GM12878 (cell line): ENCODE data around the gene B4GALNT2. TPM values are rescaled to one million over a fixed set of nuclear protein-coding genes. Genes with fewer than 3 reads are reported as not detected.

Experiments
- ATAC-seq: fragments of 200-7000 bp; cut with Tn5 transposase; 3 replicates; pipeline ENCODE4 v1.9.1; 2020; ENCODE audit warnings: mild to moderate bottlenecking, moderate library complexity
- BruUV-seq: library from RNA; stranded (reverse); fragments of 400-500 nt; replicated peaks from 2 replicates; lab custom pipeline; 2021; lab: Mats Ljungman, UMichigan
- CTCF ChIA-PET: fragments of 300-600 bp; sonication (Branson Sonifier 250); formaldehyde crosslinking; extraction: SDS; loops from one replicate; lab custom pipeline; 2021; ENCODE audit warnings: inconsistent platforms; lab: Yijun Ruan, JAX
- POLR2A ChIA-PET: fragments of 350-600 bp; formaldehyde crosslinking; extraction: SDS; loops from one replicate; lab custom pipeline; 2021; ENCODE audit warnings: inconsistent platforms; lab: Charles Lee
- RAD21 ChIA-PET: fragments of 300-600 bp; sonication (Branson Sonifier 250); formaldehyde crosslinking; loops from one replicate; lab custom pipeline; 2023; ENCODE audit warnings: antibody characterized with exemption; ENCODE audit not compliant: unreplicated experiment; lab: Charles Lee
- SMC1A ChIA-PET: fragments of 300-600 bp; sonication (Branson Sonifier 250); formaldehyde crosslinking; loops from one replicate; lab custom pipeline; 2023; ENCODE audit not compliant: unreplicated experiment, uncharacterized antibody; lab: Charles Lee
- DNase-seq: peaks from one replicate; pipeline ENCODE4 v3.0.0-alpha.2; 2011; ENCODE audit warnings: low read depth, low spot score
- FAIRE-seq: peaks from 3 replicates; lab custom pipeline; 2011; peaks lifted over from hg19 to GRCh38; lab: Jason Lieb, UNC
- H2AFZ ChIP-seq: 2 replicates; pipeline ENCODE4 v1.6.0; 2011; ENCODE audit warnings: low read depth, low read length, control low read depth; ENCODE audit not compliant: control insufficient read depth
- H3K27ac ChIP-seq: 2 replicates; pipeline ENCODE4 v1.5.1; 2011; ENCODE audit warnings: control low read depth; ENCODE audit not compliant: control insufficient read depth, insufficient read depth
- H3K27me3 ChIP-seq, 2 experiments: replicated peaks in 1 of 2; 2 replicates each; pipeline versions ENCODE4 v1.6.0 to v1.6.1; 2011; ENCODE audit warnings: low read length in 1 of 2; ENCODE audit not compliant: control insufficient read depth in 2 of 2, insufficient read depth in 2 of 2
- H3K36me3 ChIP-seq, 2 experiments: 2 replicates each; pipeline ENCODE4 v1.5.1; 2011; ENCODE audit warnings: low read length in 1 of 2; ENCODE audit not compliant: control insufficient read depth in 2 of 2, insufficient read depth in 2 of 2
- H3K4me1 ChIP-seq: 2 replicates; pipeline ENCODE4 v1.6.1; 2011; ENCODE audit warnings: mild to moderate bottlenecking, low read length, moderate library complexity, mixed read lengths; ENCODE audit not compliant: control insufficient read depth, insufficient read depth
- H3K4me2 ChIP-seq: 2 replicates; pipeline ENCODE4 v1.6.0; 2011; ENCODE audit warnings: control low read depth; ENCODE audit not compliant: control insufficient read depth, insufficient read depth
- H3K4me3 ChIP-seq: fragments of 200-600 bp; sonication (generic); 2 replicates; pipeline ENCODE4 v1.5.1; 2016
- H3K79me2 ChIP-seq: 2 replicates; pipeline ENCODE4 v1.6.0; 2011; ENCODE audit warnings: low read length; ENCODE audit not compliant: control insufficient read depth, insufficient read depth
- H3K9ac ChIP-seq: 2 replicates; pipeline ENCODE4 v1.8.0; 2011; ENCODE audit warnings: low read length, control low read depth, mixed read lengths; ENCODE audit not compliant: control insufficient read depth, insufficient read depth
- H3K9me3 ChIP-seq: replicated peaks from 3 replicates; pipeline ENCODE4 v1.5.1; 2011; ENCODE audit warnings: mild to moderate bottlenecking, low read length; ENCODE audit not compliant: control insufficient read depth, insufficient read depth
- H4K20me1 ChIP-seq: 2 replicates; pipeline ENCODE4 v1.6.0; 2011; ENCODE audit not compliant: control insufficient read depth, insufficient read depth
- BHLHE40 ChIP-seq, 2 experiments: fragments of 450-650 bp in 1 of 2; IDR thresholded peaks; 2 replicates each; pipeline ENCODE4 v1.6.1; 2011 to 2017; ENCODE audit warnings: low read depth in 2 of 2, borderline replicate concordance in 1 of 2, improper control_type of control experiment in 1 of 2, low read length in 1 of 2, mild to moderate bottlenecking in 1 of 2
- CREM ChIP-seq: IDR thresholded peaks from 2 replicates; pipeline ENCODE4 v1.6.1; 2014; ENCODE audit warnings: antibody characterized with exemption, low read depth
- FOXM1 ChIP-seq: IDR thresholded peaks from 2 replicates; pipeline ENCODE4 v1.6.1; 2012; ENCODE audit warnings: low read depth, mild to moderate bottlenecking, inconsistent platforms, low read length, moderate library complexity
- GABPA ChIP-seq: IDR thresholded peaks from 2 replicates; pipeline ENCODE4 v1.6.1; 2014; ENCODE audit warnings: antibody characterized with exemption, low read depth, mild to moderate bottlenecking, inconsistent platforms
- GATAD2B ChIP-seq: fragments of 450-650 bp; conservative IDR thresholded peaks from 2 replicates; pipeline ENCODE4 v1.6.1; 2017; ENCODE audit warnings: low read depth, mild to moderate bottlenecking, moderate library complexity
- HDAC2 ChIP-seq: fragments of 200-600 bp; sonication (generic); IDR thresholded peaks from 2 replicates; pipeline ENCODE4 v1.6.1; 2017
- IKZF1 ChIP-seq: fragments of 450-650 bp; conservative IDR thresholded peaks from 2 replicates; pipeline ENCODE4 v1.6.1; 2017; ENCODE audit warnings: antibody characterized with exemption, mild to moderate bottlenecking
- MEF2B ChIP-seq: fragments of 450-650 bp; IDR thresholded peaks from 2 replicates; pipeline ENCODE4 v1.6.1; 2018; ENCODE audit warnings: mild to moderate bottlenecking, moderate library complexity; ENCODE audit not compliant: partially characterized antibody, poor library complexity, severe bottlenecking
- MYC ChIP-seq: IDR thresholded peaks from 2 replicates; pipeline ENCODE4 v1.6.1; 2011; ENCODE audit warnings: mild to moderate bottlenecking, low read length, moderate library complexity, inconsistent platforms; ENCODE audit not compliant: insufficient read depth, insufficient replicate concordance, insufficient read length, severe bottlenecking
- POLR2AphosphoS2 ChIP-seq: IDR thresholded peaks from 2 replicates; pipeline ENCODE4 v1.6.1; 2011; ENCODE audit warnings: low read depth, mild to moderate bottlenecking, low read length, improper control_type of control experiment, moderate library complexity
- POU2F2 ChIP-seq: IDR thresholded peaks from 3 replicates; pipeline ENCODE4 v1.6.1; 2011; ENCODE audit warnings: low read depth, mild to moderate bottlenecking, low read length, borderline replicate concordance
- RB1 ChIP-seq: fragments of 450-650 bp; formaldehyde crosslinking; IDR thresholded peaks from 2 replicates; pipeline ENCODE4 v1.6.1; 2017; ENCODE audit warnings: mild to moderate bottlenecking, borderline replicate concordance
- SPI1 ChIP-seq: IDR thresholded peaks from 2 replicates; pipeline ENCODE4 v1.6.1; 2011; ENCODE audit warnings: low read depth, mild to moderate bottlenecking, low read length, moderate library complexity, borderline replicate concordance; ENCODE audit not compliant: insufficient read depth
- TARDBP ChIP-seq: IDR thresholded peaks from 2 replicates; pipeline ENCODE4 v1.6.1; 2016; ENCODE audit warnings: borderline replicate concordance
- TCF7 ChIP-seq: IDR thresholded peaks from 2 replicates; pipeline ENCODE4 v1.6.1; 2014; ENCODE audit warnings: antibody characterized with exemption, borderline replicate concordance
- ZNF217 ChIP-seq: fragments of 450-650 bp; IDR thresholded peaks from 2 replicates; pipeline ENCODE4 v1.6.1; 2017; ENCODE audit warnings: antibody characterized with exemption, mild to moderate bottlenecking
- ZNF24 ChIP-seq: fragments of 450-650 bp; IDR thresholded peaks from 2 replicates; pipeline ENCODE4 v1.6.1; 2017; ENCODE audit warnings: antibody characterized with exemption, mild to moderate bottlenecking
- ZNF622 ChIP-seq: fragments of 450-650 bp; IDR thresholded peaks from 2 replicates; pipeline ENCODE4 v1.6.1; 2017; ENCODE audit warnings: mild to moderate bottlenecking, inconsistent platforms
- in situ Hi-C: fragments of 300-500 bp; cut with MboI; formaldehyde crosslinking; loops from 9 replicates; pipeline ENCODE4 v1.14.3; 2018; ENCODE audit warnings: mixed read lengths
- intact Hi-C: fragments of 100-400 bp; cut with micrococcal nuclease; formaldehyde crosslinking; loops from one replicate; pipeline ENCODE4 v1.14.2; 2022; ENCODE audit not compliant: unreplicated experiment
- polyA plus RNA-seq, 11 experiments: library from polyadenylated mRNA; depleted of rRNA in 4 of 11; unstranded in 6 of 11; stranded (reverse) in 5 of 11; fragments of >200 nt; fragmentation: Nextera tagmentation in 4 of 11; fragmentation: Illumina TruSeq in 1 of 11; extraction: Ambion mirVana in 4 of 11; extraction: Trizol in 1 of 11; gene quantifications; 1 replicate in 1 of 11; 2 replicates in 10 of 11; pipeline versions ENCODE4 v1.2.1 to v1.2.3, GENCODE V29; 2011 to 2016; ENCODE audit warnings: inconsistent platforms in 2 of 11, missing spikeins in 2 of 11, low read depth in 1 of 11
- total RNA-seq, 4 experiments: library from RNA; depleted of rRNA in 3 of 4; stranded (reverse); fragments of >200 nt in 3 of 4; fragmentation: Illumina TruSeq in 1 of 4; extraction: Trizol in 1 of 4; gene quantifications; 2 replicates each; pipeline versions ENCODE4 v1.2.1 to v1.2.3, GENCODE V29; 2013 to 2021
- TF ChIP-seq, protein P1 (sequence below): fragments of 450-650 bp; IDR thresholded peaks from 2 replicates; pipeline ENCODE4 v1.6.1; 2016; ENCODE audit warnings: mild to moderate bottlenecking
- TF ChIP-seq, protein P2 (sequence below): fragments of 450-650 bp; IDR thresholded peaks from 2 replicates; pipeline ENCODE4 v1.6.1; 2014; ENCODE audit warnings: mild to moderate bottlenecking
- TF ChIP-seq, protein P3 (sequence below): fragments of 450-650 bp; IDR thresholded peaks from 2 replicates; pipeline ENCODE4 v1.6.1; 2017; ENCODE audit warnings: antibody characterized with exemption, mild to moderate bottlenecking, moderate library complexity

B4GALNT2 gene
- total and polyA plus RNA-seq, 10 of the 15 experiments (the other 5 are each of a cell fraction or from before 2014, with no cell fraction given) = not detected

DNA sequence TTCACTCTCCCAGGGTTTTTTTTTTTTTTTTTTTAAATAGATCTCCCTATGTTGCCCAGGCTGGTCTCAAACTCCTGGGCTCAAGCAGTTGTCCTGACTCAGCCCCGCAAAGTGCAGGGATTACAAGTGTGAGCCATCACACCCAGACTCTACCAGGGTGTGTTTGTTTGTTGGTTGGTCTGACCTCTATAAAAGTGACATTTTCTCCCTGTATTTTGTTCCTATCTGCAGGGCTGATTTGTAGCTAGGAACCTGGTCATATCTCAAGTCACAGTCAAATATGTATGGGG is 46.3 kb upstream of the B4GALNT2 start (continued):
- TF ChIP-seq MYC (no peak), CREM (no peak), GATAD2B (no peak), ZNF217 (no peak), IKZF1 (no peak), TARDBP (no peak)
- TF ChIP-seq, protein P1, sequence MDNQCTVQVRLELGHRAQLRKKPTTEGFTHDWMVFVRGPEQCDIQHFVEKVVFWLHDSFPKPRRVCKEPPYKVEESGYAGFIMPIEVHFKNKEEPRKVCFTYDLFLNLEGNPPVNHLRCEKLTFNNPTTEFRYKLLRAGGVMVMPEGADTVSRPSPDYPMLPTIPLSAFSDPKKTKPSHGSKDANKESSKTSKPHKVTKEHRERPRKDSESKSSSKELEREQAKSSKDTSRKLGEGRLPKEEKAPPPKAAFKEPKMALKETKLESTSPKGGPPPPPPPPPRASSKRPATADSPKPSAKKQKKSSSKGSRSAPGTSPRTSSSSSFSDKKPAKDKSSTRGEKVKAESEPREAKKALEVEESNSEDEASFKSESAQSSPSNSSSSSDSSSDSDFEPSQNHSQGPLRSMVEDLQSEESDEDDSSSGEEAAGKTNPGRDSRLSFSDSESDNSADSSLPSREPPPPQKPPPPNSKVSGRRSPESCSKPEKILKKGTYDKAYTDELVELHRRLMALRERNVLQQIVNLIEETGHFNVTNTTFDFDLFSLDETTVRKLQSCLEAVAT = no peak

DNA sequence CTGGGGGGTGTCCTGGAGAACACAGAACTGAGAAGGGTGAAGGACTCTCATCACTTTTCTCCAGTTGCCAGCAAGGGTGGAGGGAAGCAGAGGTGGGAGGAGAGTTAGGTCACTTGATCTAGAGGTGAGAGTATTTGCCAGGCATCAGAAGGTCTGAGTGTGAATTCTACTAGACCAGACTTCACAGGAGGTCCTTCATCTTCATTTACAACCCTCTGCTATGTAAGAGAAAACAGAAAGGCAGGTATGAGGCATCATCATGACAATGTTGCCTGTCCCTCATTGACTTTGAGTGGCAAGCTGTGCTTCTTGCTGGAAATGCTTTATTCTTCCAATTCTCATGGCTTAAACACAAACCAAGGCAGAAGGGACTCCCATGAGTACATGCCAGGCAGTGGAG is 45.9 kb upstream of the B4GALNT2 start:
- SMC1A ChIA-PET = no interaction called here
- TF ChIP-seq HDAC2 = no peak
- TF ChIP-seq, protein P2, sequence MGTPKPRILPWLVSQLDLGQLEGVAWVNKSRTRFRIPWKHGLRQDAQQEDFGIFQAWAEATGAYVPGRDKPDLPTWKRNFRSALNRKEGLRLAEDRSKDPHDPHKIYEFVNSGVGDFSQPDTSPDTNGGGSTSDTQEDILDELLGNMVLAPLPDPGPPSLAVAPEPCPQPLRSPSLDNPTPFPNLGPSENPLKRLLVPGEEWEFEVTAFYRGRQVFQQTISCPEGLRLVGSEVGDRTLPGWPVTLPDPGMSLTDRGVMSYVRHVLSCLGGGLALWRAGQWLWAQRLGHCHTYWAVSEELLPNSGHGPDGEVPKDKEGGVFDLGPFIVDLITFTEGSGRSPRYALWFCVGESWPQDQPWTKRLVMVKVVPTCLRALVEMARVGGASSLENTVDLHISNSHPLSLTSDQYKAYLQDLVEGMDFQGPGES = no peak
- TF ChIP-seq TCF7 = no peak
- TF ChIP-seq MEF2B = no peak
- TF ChIP-seq POLR2AphosphoS2 = no peak
- TF ChIP-seq, protein P3, sequence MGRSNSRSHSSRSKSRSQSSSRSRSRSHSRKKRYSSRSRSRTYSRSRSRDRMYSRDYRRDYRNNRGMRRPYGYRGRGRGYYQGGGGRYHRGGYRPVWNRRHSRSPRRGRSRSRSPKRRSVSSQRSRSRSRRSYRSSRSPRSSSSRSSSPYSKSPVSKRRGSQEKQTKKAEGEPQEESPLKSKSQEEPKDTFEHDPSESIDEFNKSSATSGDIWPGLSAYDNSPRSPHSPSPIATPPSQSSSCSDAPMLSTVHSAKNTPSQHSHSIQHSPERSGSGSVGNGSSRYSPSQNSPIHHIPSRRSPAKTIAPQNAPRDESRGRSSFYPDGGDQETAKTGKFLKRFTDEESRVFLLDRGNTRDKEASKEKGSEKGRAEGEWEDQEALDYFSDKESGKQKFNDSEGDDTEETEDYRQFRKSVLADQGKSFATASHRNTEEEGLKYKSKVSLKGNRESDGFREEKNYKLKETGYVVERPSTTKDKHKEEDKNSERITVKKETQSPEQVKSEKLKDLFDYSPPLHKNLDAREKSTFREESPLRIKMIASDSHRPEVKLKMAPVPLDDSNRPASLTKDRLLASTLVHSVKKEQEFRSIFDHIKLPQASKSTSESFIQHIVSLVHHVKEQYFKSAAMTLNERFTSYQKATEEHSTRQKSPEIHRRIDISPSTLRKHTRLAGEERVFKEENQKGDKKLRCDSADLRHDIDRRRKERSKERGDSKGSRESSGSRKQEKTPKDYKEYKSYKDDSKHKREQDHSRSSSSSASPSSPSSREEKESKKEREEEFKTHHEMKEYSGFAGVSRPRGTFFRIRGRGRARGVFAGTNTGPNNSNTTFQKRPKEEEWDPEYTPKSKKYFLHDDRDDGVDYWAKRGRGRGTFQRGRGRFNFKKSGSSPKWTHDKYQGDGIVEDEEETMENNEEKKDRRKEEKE = no peak
- TF ChIP-seq FOXM1 = no peak
- no peak for TF ChIP-seq GABPA
- TF ChIP-seq SPI1 = no peak
- TF ChIP-seq BHLHE40 (IDR thresholded peaks at IDR 0.05; ENCODE audit: borderline replicate concordance in 1 of 2, low read depth in 2 of 2, low read length in 1 of 2) = no peak
- TF ChIP-seq POU2F2 = no peak
- no peak for TF ChIP-seq ZNF24
- TF ChIP-seq RB1 = no peak
- TF ChIP-seq ZNF622 = no peak

More for the DNA sequence above, 45.9 kb upstream of the B4GALNT2 start:
- Histone ChIP-seq H3K4me2 (no peak overlapping the region), H3K27me3 (no peaks in the 10 kb centered on the region; a peak in 2 of 4 replicates), H3K9ac (no peak overlapping the region), H4K20me1 (no peaks in the 10 kb centered on the region), H3K79me2 (no peaks in the 10 kb centered on the region), H3K36me3 (no peaks in the 10 kb centered on the region), H2AFZ (no peak overlapping the region), H3K4me1 (no peaks in the 10 kb centered on the region), H3K9me3 (no peaks in the 10 kb centered on the region; the same call in 2 of the 3 replicates), H3K27ac (no peak overlapping the region), H3K4me3 (no peak overlapping the region)
- CTCF ChIA-PET = interaction anchor here (1.0 kb wide), 1 partner anchor 471 kb away, joined by 3 read pairs; no protein-coding TSS in a partner anchor
- BruUV-seq = no TSS peak
- FAIRE-seq = no peak
- in situ Hi-C loops (no loop called here), intact Hi-C loops (no loop called here)
- no peak for ATAC-seq
- POLR2A ChIA-PET = no interaction called here
- DNase-seq = no peak
- RAD21 ChIA-PET = no interaction called here
